CD1c-positive myeloid dendritic cell (primary cell): ENCODE measurements around the gene SASH1.

Experiments used
- DNase-seq: peaks from one replicate; pipeline ENCODE4 v3.0.0-alpha.2; 2016; ENCODE audit errors: extremely low spot score

The SASH1 gene

DNA sequence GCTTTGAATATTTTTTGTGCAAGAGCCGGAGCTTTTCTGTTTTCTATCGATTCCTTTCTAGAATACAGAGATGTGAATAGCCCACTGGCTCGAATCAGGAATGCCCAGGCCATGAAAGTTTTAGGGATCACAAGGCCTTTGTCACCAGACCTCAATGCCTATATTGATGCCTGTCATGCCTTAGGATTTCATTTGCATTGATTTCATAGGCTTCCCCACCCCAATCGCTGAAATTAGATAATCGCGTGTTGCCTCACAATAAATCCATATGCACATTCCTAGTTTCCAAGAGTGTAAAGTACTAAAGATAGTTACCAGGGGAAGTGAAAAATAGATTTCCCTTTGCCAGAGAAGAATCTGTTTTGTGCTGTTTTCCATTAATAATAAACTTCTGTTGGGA lies 150.8 kb downstream of the SASH1 start:
- DNase-seq, result no peak

DNA sequence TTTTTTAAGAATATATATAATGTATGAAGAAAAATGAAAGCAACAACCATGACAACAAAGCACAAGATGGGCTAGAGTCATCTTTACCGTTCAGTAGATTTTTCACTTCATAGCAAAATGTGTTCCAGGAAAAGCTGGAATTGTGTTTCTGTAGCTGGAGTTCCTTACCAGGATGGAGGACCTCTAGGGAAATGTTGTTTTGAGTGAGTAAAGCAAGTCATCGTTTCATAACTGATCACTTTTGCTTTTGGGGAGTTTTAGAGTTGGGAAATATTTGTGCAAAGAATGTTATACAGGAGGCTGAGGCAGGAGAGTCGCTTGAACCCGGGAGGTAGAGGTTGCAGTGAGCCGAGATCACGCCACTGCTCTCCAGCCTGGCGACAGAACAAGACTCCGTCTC lies 151.6 kb downstream of the SASH1 start:
- DNase-seq, result no peak

DNA sequence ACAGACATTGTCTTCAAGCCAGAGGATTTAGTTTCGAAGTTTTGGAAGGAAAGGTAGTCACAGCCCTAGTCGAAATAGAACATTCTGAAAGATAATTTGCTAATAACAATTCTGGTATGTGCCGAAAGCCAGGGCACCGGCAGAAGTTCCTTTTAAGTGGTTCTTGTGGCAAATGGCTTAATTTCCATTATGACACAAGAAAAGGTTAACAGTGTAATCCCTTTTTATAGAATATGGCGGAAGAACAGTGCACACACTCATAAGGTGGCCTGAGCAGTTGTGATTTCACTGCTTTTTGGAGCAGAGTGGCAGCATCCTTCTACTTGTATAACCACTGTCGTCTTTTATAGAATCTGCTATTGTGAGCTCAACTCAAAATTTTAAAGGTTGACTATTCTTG lies 152.4 kb downstream of the SASH1 start:
- DNase-seq, result no peak

DNA sequence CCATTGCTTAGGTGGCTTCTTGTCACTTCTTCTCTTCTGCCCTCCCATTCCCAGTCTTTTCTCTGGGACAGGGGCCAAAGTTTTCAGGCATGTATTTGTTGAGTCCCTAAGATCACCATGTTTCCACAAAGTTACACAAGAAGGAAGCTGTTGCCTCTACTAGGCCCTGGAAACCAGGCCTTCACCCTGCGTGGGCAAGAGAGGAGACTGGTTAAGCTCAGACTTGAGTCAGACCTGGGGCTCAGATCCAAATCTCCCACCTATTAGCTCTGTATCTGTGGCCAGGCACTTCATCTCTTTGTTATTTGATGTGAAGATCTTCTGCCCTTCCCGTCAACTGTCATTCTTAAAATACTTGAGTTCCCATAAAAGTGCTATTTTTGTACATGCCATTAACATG lies 154.6 kb downstream of the SASH1 start:
- DNase-seq, result no peak

DNA sequence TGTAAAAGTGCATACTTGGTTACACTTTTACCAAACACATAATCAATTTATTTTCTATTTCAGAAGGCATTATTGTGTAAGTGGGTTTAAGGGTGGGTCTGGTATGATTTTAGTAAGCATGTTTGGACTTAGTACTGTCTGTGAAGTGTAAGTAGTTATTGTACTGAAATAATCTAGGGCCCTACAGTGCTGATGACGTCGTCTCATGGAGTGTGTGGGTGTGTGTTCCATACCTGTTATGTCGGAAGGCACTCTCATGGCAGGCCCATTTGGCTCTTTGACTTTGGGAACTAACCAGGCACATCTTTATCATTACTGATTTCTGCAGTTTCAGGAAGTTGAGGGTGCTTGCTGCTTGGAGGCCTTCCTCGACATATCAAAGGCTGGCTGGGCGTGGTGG lies 155.1 kb downstream of the SASH1 start:
- DNase-seq, result no peak

DNA sequence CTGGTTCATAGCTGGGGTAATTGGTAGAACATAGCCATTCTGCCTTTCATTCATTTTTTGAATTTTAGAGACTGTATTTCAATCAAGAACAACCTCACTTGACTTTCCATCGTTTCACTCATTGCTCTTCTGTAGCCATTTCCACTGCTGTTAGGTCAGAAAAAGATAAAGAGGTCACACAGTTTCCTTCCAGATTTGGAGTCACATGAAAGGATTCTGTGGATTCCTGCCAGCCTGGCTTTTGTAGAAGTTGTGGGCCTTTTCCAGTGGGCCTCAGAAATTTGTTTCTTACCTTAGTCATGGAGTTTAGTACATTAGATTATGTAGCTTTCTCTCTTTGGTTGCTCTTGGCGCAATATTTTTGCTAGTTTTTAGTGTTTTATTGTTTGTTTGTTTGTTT lies 157.8 kb downstream of the SASH1 start:
- DNase-seq, result no peak

DNA sequence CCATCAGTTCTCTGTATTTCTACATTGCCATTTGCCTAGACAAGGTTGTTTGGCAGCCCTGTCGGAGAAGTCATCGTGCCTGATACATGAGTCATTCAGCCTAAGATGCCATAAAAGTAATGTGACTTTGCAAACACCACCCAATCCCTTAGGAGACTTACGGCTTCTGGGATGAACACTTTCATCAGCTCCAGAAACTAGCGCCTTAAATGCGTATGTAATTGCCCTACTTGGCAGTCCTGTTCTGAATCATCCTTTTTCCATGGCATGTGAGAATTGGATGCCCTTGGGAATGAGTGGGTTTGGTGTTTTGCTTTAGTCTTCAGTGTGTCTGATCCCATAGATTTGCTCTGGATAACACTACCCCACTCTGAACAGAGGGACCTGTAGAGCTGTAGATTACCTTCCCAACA lies 158.5 kb downstream of the SASH1 start:
- DNase-seq, result no peak

DNA sequence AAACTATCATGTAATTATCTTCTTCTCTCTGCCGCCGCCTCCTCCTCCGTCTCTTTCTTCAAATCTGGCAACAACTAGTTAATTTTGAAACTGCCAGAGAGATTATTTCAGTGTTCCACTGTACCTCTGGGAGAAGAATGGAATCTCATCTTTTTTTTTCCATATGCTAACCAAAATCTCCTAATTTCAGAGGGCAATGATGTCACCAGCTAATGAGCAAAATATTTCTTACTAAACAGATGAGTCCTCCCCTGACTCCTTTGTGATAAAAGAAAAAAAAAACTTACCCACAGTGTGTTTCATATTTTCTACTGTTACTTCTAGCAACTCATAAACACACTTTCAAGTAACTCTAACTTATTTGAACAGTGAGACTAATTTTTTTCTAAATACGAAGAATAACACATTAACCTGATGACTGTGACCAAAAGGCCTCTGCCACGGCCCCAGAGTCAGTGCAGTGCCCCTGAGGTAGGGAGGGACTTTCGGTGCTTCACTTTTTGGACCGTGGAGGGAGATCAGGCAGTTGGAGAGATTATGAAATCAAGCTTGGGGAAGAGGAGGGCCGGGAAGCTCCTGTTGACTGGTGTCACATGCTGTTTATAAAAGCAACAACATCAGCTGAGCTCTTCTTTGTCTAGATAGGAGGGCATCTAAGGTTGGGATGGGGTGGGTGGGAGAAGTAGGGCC lies 159.6 kb downstream of the SASH1 start:
- DNase-seq, result no peak

DNA sequence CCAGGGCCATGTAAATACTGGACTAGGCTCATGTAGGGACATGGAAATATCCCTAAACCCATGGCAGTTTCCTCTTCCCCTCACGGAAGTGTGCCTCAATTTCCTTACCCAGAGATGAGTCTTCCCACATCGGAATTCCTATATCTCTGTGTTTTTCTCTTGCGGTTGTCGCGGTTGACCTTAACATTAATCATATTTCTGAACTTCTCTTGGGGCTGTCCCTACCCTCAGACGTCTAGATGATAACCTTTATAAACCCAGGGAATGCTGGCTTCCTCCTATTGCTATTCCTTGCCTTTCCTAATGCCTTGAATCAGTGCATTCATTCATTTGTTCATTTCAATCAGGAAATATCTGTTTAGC lies 160.1 kb downstream of the SASH1 start:
- DNase-seq, result no peak

DNA sequence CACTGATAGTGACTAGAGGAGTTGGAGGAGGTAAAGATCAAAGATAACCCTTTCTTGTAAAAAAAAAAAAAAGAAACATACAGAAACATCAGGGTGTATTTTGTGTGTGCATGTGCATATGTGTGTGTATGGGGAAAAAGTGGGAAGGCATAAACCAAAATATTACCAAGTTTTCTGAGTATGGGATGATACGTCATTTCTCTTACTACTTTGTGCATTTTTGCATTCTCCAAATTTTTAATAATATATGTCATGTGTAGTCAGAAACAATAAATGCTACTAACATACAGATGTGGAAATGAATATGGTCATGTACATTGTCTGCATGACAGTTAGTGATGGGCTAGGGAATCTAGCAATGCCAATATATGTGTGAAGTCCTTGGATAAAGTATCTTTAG lies 161.1 kb downstream of the SASH1 start:
- DNase-seq, result no peak

DNA sequence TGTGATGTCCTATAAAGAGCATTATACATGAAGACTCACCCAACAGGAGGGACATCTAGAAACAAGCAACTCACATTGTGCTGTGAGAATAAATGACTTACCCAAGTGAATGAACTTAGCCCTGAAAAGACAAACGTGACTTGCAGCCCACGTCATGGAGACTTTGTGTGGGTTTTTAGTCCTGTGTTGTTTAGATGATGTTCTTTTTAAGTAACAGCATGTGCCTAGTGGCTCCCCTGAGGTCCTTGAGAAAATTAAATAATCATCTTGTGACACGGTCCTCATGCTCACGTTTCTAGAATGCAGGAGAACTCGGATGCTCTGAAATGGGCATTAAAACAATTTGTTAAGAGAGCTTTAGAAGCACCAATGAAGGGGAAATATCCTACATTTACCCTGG lies 165.1 kb downstream of the SASH1 start:
- no peak for DNase-seq

DNA sequence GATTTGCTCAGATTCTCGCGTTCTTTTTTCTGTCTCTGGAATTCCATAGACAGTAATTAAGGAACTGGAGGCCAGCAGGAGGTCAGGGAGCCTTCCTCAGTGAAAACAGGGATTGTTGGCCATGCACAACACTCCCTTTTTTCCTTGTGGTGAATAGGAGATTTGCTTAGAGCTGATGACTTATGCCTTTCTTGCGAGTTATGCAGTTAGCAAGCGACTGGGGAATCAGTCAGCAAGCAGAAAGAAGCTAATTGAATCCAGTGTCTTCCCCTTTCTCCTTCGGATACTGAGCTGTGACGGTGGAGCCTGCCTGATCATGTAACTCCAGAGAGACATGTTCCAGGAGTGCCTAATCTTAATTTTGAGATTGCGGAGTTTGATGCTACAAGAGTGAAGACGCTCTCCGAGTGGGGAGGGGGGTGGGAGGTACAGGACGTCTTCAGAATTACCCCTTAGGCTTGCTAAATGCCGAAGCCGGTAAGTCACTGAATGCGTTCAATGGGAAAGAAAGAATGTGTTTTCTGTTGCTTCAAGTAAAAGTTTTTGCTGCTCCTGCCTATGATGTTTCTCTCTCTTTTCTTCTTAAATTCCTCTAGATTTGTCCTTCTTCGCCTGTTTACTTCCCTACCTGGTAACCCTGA lies 165.9 kb downstream of the SASH1 start:
- DNase-seq, result no peak

DNA sequence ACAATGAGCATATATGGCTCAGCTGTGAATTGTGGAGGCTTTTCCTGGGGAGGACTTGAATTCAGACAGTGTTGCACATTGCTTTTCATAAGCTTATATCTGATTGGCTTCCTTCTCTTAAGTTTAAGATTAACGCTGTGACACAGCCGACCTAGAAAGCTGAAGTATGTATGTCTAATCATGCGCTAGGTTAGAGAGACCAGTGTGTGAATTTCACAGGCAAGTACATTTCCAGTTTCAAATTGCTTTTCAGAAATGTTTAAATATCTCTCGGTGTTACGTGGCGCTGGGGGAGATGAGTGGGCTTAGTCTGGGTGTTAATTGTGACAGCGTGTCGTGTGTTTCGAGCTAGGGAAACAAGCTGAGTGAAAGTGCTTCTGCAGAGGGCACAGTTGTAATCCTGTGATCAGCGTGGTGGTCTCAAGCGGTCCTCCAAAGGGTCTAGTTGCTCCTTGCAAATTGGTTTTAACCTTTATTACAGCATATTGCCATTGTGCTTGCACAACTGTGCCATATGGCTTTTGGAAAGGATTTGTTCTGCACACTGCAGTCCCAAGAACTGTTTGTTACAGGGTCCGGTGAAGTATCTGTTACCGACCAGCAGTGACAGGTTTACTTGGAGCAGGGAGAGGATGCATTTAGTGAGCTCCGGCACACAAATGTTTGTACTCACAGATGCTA lies 166.6 kb downstream of the SASH1 start:
- no peak for DNase-seq

DNA sequence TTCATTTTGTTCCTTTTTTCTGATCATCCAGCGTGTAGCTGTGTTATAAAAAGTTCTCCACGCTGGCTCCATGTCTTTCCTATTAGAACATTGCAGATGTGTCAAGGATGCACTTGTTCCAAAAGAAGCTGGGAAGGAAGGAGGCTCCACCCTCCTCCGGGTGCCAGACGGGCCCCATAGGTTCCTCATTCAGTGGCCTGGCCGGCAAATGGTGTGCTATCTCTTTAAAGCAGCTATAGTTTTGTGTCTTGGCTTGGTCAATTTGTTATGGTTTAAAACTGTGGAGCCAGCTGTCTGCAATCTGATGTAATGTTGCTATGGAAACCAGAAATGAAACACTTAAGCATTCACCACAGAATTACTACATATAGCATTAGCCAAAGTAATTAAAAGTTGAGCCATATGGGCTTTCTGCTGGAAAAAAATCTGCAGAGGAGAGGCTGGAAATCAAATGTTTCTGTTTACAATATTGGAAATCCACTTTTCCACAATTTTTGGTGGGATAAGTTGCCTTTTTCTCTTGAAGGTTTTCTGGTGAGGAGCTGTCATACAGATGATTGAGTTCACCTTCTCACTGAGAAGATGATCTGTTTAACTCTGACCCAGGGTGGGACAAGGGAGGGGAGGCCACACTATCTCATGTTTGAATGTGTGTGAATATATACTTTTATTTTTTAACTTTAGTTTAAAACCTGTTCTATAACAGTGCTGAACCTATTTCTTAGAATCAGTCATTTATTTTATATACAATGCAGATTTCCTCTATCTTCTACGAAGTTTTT lies 167.4 kb downstream of the SASH1 start:
- peak; percentile 46 for DNase-seq

DNA sequence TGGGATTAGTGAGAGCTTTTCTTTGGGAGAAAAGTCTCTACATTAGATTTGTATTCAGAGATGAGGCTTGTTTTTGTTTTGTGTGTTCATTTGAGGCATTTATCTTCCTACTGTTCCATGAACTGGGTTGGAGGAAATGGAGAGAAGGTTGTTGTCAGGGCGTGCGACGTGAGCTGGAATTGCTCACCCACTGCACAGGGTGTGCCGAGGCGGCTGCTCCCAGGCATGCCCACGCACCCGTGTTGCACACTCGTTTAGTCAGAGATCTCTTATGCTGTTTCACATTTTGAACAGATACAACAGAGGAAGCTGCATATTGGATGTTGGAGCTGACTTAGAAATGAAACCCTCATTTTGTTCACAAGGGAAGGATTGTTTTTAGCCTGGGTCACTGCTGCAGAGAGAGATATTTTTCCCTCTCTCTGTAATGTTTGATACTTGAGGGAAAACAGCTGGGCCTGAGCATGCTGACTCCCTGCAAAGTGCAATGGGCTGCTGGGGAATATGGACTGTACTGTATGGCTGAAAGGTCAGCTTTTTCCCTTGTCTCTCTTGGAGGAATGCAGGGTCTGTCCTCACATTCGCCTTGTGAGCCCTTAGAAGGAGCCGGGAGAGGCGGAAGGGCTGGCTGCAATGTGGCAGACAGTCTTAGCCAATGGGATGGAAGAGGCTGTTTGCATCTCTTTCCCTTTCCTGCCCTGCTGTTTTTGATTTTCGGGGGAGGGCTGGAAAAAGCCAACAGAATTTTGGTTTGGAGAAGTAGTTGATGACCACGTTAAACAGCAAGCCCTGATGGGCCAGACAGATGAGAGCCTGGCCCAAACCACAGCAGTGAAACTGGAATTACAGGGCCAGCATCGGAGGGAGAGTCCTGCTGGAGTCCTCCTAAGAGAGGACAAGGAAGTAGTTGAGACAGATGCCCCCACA lies 170.8 kb downstream of the SASH1 start:
- no peak for DNase-seq

DNA sequence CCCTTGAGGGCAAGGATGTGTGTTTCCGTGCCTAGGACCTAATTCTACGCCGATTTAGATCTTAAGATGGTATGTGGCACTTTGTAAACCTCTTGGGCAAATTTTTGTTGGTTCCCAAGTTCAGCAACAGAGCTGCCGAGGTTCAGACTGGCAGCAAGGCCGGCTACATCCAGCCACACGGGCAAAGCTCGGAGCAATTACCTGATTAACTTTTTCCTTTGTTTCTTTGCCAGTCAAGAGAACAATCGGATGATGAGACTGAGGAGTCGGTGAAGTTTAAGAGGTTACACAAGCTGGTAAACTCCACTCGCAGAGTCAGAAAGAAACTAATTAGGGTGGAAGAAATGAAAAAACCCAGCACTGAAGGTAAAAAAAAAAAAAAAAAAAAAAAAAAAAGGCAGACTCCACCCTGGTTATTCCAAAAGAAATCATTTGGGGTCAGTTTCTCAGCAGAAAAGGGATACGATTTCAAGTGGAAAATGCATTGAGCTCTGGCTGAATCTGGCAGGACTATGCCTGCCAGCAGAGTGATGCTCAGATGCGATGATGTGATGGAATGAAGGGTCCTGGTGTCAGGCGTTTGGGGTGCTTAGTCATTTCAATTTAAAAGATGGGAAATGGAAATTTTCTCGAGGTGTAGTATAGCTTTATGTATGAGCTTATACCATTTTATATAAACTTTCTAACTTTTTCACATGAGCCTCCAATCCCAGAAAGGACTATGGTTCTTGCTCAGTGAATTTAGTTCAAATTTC lies 171.6 kb downstream of the SASH1 start:
- no peak for DNase-seq

DNA sequence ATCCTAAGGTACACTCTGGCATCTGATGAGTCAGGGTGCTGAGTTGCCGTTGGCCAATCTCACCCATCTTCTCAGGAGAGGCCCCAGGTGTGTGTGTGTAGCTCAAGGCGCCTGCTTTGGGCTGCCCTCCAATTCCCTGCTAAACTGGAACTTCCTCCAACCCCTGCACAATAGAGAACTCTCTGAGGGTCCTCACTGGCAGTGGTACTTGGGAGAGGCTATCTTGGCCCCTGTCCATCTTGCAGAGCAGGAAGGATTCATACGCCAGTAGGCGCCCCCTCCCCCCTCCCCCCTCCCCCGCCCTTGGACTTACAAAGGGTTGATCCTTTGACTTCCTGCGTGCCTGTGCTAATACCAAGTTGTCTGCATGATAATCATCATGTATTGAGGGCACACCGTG lies 173.6 kb downstream of the SASH1 start:
- no peak for DNase-seq

DNA sequence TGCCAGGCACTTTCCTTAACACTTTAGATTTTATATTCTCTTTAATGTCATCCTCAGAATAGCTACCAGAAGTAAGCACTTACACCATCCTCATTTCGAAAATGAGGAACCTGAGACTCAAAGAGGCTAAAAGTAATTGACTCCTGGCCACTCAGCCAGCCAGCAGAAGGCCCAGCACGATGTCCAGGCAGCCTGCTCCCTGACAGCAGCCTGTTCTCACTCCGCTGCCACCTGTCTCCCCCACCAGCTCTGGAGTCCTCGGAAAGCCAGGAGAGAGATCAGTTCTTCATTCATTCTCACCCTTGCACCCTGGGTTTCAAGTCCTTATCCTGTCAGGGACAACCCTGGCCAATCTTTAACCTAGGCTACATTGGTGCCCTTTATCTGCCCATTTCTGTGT lies 174.0 kb downstream of the SASH1 start:
- no peak for DNase-seq

DNA sequence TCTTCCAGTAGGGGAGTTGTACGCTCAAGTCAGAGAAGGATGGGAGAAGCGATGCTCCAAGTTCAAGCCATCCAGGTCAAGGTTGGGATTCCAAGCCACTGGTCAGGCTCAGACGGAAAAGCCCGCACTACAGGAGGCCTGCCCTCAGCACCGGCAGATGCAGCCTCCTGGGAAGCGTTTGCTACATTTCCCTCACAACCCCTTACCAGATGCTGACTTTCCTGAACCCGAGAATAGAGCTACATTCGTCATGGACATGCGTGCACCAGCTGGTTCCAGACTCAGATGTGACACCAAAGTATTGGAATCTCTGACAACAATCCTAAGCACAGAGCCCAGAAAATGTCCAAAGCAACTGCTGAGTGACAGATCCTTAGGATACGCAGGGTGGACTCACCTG lies 174.8 kb downstream of the SASH1 start:
- no peak for DNase-seq

DNA sequence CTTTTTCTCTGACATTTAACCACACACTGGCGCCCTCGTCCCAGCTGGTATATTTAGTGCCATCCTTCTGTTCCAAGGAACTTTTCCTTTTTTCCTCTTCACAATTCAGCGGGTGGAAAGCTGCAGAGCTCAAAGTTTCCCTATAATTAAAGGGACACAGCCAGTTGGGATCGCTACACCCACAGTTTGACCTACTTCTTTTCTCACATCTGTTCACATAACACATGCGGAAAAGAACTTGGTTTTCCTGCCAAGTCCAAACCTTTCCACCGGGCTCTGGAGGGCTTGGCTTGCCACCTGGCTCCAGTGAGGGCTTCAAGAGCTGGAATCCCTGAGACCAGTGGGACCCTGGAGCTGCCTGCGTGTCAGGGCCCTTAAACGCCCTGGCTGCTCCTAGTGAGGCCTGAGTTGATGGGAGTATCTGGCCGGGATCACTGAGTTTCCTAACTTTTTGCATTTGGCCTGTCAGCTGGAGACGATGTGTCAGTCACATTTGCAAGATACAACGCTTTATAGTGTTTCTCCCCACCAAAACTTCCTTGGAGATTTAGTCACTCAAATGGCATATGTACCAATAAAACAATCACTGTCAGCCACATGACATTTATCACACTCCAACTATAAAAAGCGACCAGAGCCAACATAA lies 176.0 kb downstream of the SASH1 start:
- DNase-seq, result no peak
